GM12874 (cell line): Measurements from ENCODE around the gene NACAD.

Experiments used
- TF ChIP-seq, protein P1 (sequence below): IDR thresholded peaks from 2 replicates; pipeline ENCODE4 v1.5.1; 2011; ENCODE audit warnings: low read depth, mild to moderate bottlenecking, control low read depth, low read length, moderate library complexity; ENCODE audit not compliant: insufficient read depth

The NACAD gene

DNA sequence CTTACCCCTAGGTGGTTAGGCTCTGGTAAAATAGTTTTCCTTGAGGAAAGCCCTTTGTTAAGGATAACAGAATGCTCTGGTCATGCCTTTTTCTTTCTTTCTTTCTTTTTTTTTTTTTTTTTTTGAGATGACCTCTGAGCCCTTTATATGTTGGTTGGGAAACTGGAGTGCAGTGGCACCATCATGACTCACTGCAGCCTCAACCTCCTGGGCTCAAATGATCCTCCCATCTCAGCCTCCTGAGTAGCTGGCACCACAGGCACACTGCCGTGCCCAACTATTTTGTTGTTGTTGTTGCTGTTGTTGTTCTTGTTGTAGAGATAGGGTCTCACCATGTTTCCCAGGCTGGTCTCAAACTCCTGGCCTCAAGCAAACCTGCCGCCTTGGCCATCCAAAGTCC lies 27.4 kb downstream of the NACAD start:
- TF ChIP-seq, protein P1, sequence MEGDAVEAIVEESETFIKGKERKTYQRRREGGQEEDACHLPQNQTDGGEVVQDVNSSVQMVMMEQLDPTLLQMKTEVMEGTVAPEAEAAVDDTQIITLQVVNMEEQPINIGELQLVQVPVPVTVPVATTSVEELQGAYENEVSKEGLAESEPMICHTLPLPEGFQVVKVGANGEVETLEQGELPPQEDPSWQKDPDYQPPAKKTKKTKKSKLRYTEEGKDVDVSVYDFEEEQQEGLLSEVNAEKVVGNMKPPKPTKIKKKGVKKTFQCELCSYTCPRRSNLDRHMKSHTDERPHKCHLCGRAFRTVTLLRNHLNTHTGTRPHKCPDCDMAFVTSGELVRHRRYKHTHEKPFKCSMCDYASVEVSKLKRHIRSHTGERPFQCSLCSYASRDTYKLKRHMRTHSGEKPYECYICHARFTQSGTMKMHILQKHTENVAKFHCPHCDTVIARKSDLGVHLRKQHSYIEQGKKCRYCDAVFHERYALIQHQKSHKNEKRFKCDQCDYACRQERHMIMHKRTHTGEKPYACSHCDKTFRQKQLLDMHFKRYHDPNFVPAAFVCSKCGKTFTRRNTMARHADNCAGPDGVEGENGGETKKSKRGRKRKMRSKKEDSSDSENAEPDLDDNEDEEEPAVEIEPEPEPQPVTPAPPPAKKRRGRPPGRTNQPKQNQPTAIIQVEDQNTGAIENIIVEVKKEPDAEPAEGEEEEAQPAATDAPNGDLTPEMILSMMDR = no peak

DNA sequence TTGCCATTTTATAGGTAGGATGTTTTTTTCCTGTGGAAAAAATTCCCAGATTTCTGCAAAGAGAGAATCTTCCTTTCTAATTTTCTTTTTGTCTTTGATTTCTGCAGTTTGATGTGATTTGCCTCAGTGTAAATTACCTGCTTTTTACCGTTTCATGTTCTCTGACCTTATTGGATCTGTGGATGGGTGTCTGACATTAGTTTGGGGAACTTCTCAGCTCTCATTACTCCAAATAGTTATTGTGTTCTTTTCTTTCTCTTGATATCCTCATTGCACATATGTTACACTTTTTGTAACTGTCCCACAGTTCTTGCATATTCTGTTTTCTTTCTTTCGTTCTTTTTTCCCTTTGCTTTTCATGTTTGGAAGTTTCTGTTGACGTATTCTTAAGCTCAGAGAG lies 28.5 kb downstream of the NACAD start:
- TF ChIP-seq, protein P1 = no peak

DNA sequence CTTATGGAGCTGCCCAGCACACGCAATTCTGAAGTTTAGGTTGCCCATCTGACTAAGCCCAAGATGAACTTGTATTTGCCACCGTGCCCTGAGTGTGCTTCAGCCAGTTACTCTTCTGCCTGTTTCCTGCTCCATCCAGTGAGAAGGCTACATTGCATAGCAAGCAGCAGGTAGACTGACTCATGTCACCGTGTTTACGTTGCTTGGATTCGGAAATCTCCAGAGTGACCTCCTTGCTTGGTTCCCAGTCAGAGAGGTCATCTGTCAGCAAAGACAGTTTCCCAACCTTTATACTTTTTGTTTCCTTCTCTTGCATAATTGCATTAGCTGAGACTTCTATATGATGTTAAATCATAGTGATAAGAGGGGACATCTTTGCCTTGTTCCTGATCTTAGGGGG lies 30.9 kb downstream of the NACAD start:
- TF ChIP-seq, protein P1 = no peak

DNA sequence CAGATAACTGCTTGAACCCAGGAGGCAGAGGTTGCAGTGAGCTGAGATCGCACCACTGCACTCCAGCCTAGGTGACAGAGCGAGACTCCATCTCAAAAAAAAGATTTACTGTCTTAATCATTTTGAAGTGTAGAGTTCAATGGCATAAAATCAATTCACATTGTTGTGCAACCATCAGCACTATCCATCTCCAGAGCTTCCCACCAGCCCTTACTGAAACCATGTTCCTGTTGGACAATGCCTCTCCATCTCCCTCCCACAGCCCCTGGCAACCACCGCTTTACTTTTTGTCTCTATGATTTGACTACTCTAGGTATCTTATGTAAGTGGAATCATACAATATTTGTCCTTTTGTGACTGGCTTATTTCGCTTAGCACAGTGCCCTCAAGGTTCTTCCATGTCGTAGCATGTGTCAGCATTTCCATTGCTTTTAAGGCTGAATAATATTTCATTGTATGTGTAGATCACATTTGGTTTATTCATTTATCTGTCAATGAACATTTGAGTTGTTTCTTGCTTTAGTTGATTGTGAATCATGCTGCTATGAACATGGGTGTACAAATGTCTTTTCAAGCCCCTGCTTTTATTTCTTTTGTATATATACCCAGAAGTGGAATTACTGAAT lies 33.1 kb downstream of the NACAD start:
- TF ChIP-seq, protein P1 = no peak

DNA sequence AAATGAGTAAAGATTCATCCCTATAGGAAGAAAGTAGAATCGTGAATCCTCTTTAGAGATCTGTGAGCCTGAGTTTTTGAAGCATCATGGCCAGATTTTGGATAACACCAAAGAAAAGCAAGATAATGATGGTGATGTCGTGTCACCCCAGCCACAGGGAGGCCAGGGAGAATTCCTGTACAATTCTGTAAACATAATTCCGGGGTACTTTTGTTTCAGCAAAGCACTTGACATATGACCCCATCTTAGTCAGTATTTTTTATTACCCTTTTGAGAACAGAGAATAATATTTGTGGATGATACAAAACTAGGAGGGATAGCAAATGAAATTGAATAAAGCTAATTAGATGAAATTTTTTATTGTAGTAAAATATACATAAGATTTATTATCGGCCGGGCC lies 33.8 kb downstream of the NACAD start:
- TF ChIP-seq, protein P1 = no peak

DNA sequence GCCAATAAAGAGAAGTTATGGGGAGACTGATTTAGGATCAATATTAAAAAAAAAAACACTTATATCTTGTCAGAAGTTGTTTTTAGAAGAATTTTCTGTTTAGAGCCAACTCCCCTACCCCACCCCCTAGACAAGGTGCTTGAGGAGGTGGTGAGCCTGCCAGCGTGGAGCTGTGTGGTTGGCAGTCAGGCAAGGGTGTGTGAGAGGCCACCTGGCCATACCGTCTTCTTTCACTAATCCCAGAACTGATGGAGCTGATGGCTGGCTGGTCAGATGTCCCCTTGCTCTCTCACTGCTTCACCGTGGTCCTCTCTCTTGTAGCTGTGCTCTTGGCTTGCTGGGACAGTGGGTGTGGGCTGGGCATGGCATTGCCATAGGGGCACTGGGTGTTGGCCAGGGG lies 34.3 kb downstream of the NACAD start:
- TF ChIP-seq, protein P1 = no peak

DNA sequence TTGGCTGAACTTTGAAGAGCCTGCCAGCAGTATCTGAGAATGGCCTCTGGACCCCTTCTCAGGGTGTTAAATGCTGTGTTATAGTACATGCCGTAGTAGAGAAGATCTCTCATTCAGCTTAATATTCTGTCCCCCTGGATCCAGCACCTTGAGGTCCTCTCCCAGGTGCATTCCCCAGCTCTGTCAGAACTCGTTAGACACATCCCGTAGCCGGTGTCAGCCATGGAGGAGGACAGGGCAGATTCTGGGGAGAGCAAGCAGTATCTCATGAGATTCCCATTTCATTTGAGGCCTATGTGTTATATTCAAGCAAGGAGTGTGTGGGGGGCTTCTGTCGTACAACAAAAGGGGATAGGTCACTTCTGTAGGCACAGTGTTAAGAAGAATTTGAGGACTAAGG lies 34.8 kb downstream of the NACAD start:
- TF ChIP-seq, protein P1 = no peak

DNA sequence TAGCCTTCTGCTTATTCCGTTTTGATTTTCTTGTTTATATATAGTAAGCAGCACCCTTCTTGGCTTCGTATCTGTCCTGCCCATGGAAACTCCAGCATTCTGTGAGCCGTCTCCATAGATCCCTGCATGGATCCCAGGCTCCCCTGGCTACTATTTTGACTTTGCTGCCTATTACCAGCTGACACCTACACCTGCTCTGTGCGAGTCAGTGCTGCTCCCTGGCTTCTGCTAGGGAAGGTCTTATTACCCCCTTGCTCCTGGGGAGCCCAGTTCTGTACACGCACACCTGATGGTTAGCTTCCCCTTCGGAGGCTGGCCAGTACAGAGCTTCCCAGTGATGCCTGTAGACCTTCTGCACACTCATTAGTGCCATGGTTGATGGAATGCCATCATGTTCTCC lies 35.4 kb downstream of the NACAD start:
- TF ChIP-seq, protein P1 = no peak
